ENCODE results near the gene DDAH1. TPM values are rescaled to one million over a fixed set of nuclear protein-coding genes. Genes with fewer than 3 reads are reported as not detected.

The DDAH1 gene
- total and polyA plus RNA-seq, 2 experiments from 2014 or later, result 29.4 to 41.7 TPM

DNA sequence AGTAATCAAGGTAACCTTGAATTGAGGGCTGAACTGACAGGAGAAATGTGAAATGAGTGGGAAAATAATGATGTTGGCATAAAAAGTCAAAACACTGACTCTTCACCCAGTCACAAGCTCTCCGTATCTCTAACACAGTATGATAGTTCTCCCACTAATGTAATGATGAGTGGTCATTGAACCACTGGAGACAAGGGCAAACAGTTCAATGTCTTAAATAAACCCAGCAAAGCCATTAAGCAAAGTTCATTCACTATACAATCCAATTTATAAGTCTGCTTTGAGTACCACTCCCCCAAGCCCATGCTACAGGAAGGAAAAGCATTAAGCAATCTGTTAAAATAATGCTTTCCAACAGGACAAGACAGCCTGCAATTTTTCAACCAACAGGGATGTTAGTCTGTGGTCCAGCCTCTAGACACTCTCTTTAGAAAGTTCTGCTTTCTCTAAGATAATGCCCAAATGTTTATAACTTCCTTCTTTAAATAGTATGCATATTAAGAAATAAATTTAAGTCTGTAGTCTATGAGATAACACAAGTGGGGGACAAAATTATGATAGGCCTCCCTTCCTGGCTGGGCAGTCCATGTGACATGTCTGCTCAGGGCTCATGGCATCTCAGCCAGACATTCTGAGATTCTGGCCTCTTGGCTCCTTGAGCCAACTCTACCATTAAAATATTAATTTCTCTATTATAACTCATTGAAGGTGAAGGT is 25.5 kb upstream of the DDAH1 start:
- H3K9me3 Mint-ChIP-seq, result no peaks in the 10 kb centered on the region
- no peak for ATAC-seq
- H3K4me1 Mint-ChIP-seq, result peaks cover 3% of the 10 kb centered on the region; the same call in 1 of the 3 replicates
- Histone ChIP-seq H3K4me3 (no peak overlapping the region), H2AFZ (no peak overlapping the region), H4K20me1 (replicated peaks; ENCODE audit: insufficient read depth) (no peaks in the 10 kb centered on the region), H3K79me2 (replicated peaks; ENCODE audit: insufficient read depth) (no peaks in the 10 kb centered on the region), H3K9me2 (ENCODE audit: insufficient read depth) (no peaks in the 10 kb centered on the region), H3K4me1 (ENCODE audit: insufficient read depth) (no peaks in the 10 kb centered on the region), H3K27me3 (ENCODE audit: insufficient read depth) (no peaks in the 10 kb centered on the region), H3K36me3 (ENCODE audit: insufficient read depth) (no peaks in the 10 kb centered on the region), H3K4me2 (no peak overlapping the region), H3F3A (replicated peaks; ENCODE audit: low read depth) (no peaks in the 10 kb centered on the region), H3K27ac (ENCODE audit: low read depth) (no peak overlapping the region)
- no peaks in the 10 kb centered on the region for H3K36me3 Mint-ChIP-seq (ENCODE audit: low read depth)
- TF ChIP-seq NANOG (IDR thresholded peaks at IDR 0.05; ENCODE audit: borderline replicate concordance) (no peak), EZH2 (IDR thresholded peaks at IDR 0.05; ENCODE audit: low read depth, unreplicated experiment) (no peak), CREB1 (CRISPR knock-in tag; IDR thresholded peaks at IDR 0.05; ENCODE audit: low read depth) (no peak), STAT1 (IDR thresholded peaks at IDR 0.05; ENCODE audit: unreplicated experiment) (no peak), POLR2AphosphoS5 (IDR thresholded peaks at IDR 0.05; ENCODE audit: low read depth) (no peak), EZH2phosphoT487 (IDR thresholded peaks at IDR 0.05; ENCODE audit: unreplicated experiment) (no peak)
- TF ChIP-seq, protein P1, sequence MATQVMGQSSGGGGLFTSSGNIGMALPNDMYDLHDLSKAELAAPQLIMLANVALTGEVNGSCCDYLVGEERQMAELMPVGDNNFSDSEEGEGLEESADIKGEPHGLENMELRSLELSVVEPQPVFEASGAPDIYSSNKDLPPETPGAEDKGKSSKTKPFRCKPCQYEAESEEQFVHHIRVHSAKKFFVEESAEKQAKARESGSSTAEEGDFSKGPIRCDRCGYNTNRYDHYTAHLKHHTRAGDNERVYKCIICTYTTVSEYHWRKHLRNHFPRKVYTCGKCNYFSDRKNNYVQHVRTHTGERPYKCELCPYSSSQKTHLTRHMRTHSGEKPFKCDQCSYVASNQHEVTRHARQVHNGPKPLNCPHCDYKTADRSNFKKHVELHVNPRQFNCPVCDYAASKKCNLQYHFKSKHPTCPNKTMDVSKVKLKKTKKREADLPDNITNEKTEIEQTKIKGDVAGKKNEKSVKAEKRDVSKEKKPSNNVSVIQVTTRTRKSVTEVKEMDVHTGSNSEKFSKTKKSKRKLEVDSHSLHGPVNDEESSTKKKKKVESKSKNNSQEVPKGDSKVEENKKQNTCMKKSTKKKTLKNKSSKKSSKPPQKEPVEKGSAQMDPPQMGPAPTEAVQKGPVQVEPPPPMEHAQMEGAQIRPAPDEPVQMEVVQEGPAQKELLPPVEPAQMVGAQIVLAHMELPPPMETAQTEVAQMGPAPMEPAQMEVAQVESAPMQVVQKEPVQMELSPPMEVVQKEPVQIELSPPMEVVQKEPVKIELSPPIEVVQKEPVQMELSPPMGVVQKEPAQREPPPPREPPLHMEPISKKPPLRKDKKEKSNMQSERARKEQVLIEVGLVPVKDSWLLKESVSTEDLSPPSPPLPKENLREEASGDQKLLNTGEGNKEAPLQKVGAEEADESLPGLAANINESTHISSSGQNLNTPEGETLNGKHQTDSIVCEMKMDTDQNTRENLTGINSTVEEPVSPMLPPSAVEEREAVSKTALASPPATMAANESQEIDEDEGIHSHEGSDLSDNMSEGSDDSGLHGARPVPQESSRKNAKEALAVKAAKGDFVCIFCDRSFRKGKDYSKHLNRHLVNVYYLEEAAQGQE (IDR thresholded peaks at IDR 0.05; ENCODE audit: unreplicated experiment), result no peak
- TF ChIP-seq, protein P2, sequence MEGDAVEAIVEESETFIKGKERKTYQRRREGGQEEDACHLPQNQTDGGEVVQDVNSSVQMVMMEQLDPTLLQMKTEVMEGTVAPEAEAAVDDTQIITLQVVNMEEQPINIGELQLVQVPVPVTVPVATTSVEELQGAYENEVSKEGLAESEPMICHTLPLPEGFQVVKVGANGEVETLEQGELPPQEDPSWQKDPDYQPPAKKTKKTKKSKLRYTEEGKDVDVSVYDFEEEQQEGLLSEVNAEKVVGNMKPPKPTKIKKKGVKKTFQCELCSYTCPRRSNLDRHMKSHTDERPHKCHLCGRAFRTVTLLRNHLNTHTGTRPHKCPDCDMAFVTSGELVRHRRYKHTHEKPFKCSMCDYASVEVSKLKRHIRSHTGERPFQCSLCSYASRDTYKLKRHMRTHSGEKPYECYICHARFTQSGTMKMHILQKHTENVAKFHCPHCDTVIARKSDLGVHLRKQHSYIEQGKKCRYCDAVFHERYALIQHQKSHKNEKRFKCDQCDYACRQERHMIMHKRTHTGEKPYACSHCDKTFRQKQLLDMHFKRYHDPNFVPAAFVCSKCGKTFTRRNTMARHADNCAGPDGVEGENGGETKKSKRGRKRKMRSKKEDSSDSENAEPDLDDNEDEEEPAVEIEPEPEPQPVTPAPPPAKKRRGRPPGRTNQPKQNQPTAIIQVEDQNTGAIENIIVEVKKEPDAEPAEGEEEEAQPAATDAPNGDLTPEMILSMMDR (conservative IDR thresholded peaks at IDR 0.05; ENCODE audit: low read depth in 2 of 2), result no peak
- TF ChIP-seq, protein P3, sequence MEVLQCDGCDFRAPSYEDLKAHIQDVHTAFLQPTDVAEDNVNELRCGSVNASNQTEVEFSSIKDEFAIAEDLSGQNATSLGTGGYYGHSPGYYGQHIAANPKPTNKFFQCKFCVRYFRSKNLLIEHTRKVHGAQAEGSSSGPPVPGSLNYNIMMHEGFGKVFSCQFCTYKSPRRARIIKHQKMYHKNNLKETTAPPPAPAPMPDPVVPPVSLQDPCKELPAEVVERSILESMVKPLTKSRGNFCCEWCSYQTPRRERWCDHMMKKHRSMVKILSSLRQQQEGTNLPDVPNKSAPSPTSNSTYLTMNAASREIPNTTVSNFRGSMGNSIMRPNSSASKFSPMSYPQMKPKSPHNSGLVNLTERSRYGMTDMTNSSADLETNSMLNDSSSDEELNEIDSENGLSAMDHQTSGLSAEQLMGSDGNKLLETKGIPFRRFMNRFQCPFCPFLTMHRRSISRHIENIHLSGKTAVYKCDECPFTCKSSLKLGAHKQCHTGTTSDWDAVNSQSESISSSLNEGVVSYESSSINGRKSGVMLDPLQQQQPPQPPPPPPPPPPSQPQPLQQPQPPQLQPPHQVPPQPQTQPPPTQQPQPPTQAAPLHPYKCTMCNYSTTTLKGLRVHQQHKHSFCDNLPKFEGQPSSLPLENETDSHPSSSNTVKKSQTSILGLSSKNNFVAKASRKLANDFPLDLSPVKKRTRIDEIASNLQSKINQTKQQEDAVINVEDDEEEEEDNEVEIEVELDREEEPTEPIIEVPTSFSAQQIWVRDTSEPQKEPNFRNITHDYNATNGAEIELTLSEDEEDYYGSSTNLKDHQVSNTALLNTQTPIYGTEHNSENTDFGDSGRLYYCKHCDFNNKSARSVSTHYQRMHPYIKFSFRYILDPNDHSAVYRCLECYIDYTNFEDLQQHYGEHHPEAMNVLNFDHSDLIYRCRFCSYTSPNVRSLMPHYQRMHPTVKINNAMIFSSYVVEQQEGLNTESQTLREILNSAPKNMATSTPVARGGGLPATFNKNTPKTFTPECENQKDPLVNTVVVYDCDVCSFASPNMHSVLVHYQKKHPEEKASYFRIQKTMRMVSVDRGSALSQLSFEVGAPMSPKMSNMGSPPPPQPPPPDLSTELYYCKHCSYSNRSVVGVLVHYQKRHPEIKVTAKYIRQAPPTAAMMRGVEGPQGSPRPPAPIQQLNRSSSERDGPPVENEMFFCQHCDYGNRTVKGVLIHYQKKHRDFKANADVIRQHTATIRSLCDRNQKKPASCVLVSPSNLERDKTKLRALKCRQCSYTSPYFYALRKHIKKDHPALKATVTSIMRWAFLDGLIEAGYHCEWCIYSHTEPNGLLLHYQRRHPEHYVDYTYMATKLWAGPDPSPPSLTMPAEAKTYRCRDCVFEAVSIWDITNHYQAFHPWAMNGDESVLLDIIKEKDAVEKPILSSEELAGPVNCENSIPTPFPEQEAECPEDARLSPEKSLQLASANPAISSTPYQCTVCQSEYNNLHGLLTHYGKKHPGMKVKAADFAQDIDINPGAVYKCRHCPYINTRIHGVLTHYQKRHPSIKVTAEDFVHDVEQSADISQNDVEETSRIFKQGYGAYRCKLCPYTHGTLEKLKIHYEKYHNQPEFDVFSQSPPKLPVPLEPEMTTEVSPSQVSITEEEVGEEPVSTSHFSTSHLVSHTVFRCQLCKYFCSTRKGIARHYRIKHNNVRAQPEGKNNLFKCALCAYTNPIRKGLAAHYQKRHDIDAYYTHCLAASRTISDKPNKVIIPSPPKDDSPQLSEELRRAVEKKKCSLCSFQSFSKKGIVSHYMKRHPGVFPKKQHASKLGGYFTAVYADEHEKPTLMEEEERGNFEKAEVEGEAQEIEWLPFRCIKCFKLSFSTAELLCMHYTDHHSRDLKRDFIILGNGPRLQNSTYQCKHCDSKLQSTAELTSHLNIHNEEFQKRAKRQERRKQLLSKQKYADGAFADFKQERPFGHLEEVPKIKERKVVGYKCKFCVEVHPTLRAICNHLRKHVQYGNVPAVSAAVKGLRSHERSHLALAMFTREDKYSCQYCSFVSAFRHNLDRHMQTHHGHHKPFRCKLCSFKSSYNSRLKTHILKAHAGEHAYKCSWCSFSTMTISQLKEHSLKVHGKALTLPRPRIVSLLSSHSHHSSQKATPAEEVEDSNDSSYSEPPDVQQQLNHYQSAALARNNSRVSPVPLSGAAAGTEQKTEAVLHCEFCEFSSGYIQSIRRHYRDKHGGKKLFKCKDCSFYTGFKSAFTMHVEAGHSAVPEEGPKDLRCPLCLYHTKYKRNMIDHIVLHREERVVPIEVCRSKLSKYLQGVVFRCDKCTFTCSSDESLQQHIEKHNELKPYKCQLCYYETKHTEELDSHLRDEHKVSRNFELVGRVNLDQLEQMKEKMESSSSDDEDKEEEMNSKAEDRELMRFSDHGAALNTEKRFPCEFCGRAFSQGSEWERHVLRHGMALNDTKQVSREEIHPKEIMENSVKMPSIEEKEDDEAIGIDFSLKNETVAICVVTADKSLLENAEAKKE (CRISPR knock-in tag; IDR thresholded peaks at IDR 0.05), result no peak
- H3K27me3 Mint-ChIP-seq (ENCODE audit: insufficient read depth, low read depth, poor library complexity), result no peaks in the 10 kb centered on the region
- H3K27ac Mint-ChIP-seq, result no peak overlapping the region
- no peak overlapping the region for H3K4me3 Mint-ChIP-seq
- DNase-seq (ENCODE audit: low spot score), result no peak

Measured in GM23338 (cell line).